ENCODE measurements around the gene TPST1. TPM values are rescaled to one million over a fixed set of nuclear protein-coding genes. Genes with fewer than 3 reads are reported as not detected.

Gene TPST1
- polyA plus RNA-seq, 1 donor (not counting 4 experiments of a cell fraction or from before 2014, with no cell fraction given) = 48.5 TPM

- Histone ChIP-seq H3K9me1 (ENCODE audit: control insufficient read depth, extremely low read depth, insufficient read depth, low read length) (no peaks in the 10 kb centered on the region), H3K4me1 (ENCODE audit: control insufficient read depth, extremely low read depth, insufficient read depth, low read length) (peaks cover 14% of the 10 kb centered on the region), H3K79me2 (ENCODE audit: control insufficient read depth, insufficient read depth, low read length) (peaks cover 7% of the 10 kb centered on the region), H3K9ac (ENCODE audit: control insufficient read depth, extremely low read depth, insufficient read depth, low read length) (no peak overlapping the region), H3K4me2 (ENCODE audit: control insufficient read depth, extremely low read depth, insufficient read depth, low read depth, low read length) (no peak overlapping the region), H3K27me3 (ENCODE audit: control insufficient read depth, extremely low read depth, insufficient read depth, low read length) (no peaks in the 10 kb centered on the region), H3K9me3 (ENCODE audit: control insufficient read depth, low read depth, low read length) (no peaks in the 10 kb centered on the region), H3K36me3 (ENCODE audit: control insufficient read depth in 2 of 2, extremely low read depth in 1 of 2, insufficient read depth in 2 of 2, low read length in 2 of 2) (peaks cover 0 to 2% of the 10 kb centered on the region in 2 experiments), H2AFZ (ENCODE audit: control insufficient read depth, low read length) (no peak overlapping the region), H4K20me1 (ENCODE audit: control insufficient read depth, extremely low read depth, insufficient read depth, low read length) (no peaks in the 10 kb centered on the region), H3K27ac (ENCODE audit: control insufficient read depth, insufficient read depth, low read length) (no peak overlapping the region), H3K4me3 (ENCODE audit: control insufficient read depth in 2 of 3, extremely low read depth in 1 of 3, insufficient read depth in 2 of 3, low read depth in 1 of 3, low read length in 3 of 3) (no peak overlapping the region)
- FAIRE-seq = no peak
- TF ChIP-seq EZH2 (IDR thresholded peaks at IDR 0.05; ENCODE audit: low read length) = no peak
- no peak for TF ChIP-seq CTCF (optimal IDR thresholded peaks at IDR 0.05 in 1 of 3, IDR thresholded peaks at IDR 0.05 in 1 of 3, conservative IDR thresholded peaks at IDR 0.05 in 1 of 3; ENCODE audit: extremely low read depth in 1 of 3, insufficient read depth in 2 of 3, low read length in 3 of 3)
- dilution Hi-C loops (cut with MboI; ENCODE audit: extremely low pct_ligation_motif_present, low sequenced_read_pairs) = no loop called here
- DNase-seq (ENCODE audit: low read depth, low spot score) = no peak
Observed at GRCh38 chr7:66246554-66247171, 41.5 kb downstream of the TPST1 start.

- dilution Hi-C loops (cut with MboI; ENCODE audit: extremely low pct_ligation_motif_present, low sequenced_read_pairs) = no loop called here
- Histone ChIP-seq H3K27me3 (ENCODE audit: control insufficient read depth, extremely low read depth, insufficient read depth, low read length) (no peaks in the 10 kb centered on the region), H3K36me3 (ENCODE audit: control insufficient read depth in 2 of 2, extremely low read depth in 1 of 2, insufficient read depth in 2 of 2, low read length in 2 of 2) (peaks cover 0 to 2% of the 10 kb centered on the region in 2 experiments), H3K27ac (ENCODE audit: control insufficient read depth, insufficient read depth, low read length) (no peak overlapping the region), H3K9me1 (ENCODE audit: control insufficient read depth, extremely low read depth, insufficient read depth, low read length) (no peaks in the 10 kb centered on the region), H4K20me1 (ENCODE audit: control insufficient read depth, extremely low read depth, insufficient read depth, low read length) (no peaks in the 10 kb centered on the region), H3K4me1 (ENCODE audit: control insufficient read depth, extremely low read depth, insufficient read depth, low read length) (peaks cover 14% of the 10 kb centered on the region), H3K9ac (ENCODE audit: control insufficient read depth, extremely low read depth, insufficient read depth, low read length) (no peak overlapping the region), H3K4me3 (ENCODE audit: control insufficient read depth in 2 of 3, extremely low read depth in 1 of 3, insufficient read depth in 2 of 3, low read depth in 1 of 3, low read length in 3 of 3) (no peak overlapping the region), H3K79me2 (ENCODE audit: control insufficient read depth, insufficient read depth, low read length) (peaks cover 7% of the 10 kb centered on the region), H2AFZ (ENCODE audit: control insufficient read depth, low read length) (no peak overlapping the region), H3K9me3 (ENCODE audit: control insufficient read depth, low read depth, low read length) (no peaks in the 10 kb centered on the region), H3K4me2 (ENCODE audit: control insufficient read depth, extremely low read depth, insufficient read depth, low read depth, low read length) (no peak overlapping the region)
- FAIRE-seq (no peak), DNase-seq (ENCODE audit: low read depth, low spot score) (no peak)
- TF ChIP-seq CTCF (optimal IDR thresholded peaks at IDR 0.05 in 1 of 3, IDR thresholded peaks at IDR 0.05 in 1 of 3, conservative IDR thresholded peaks at IDR 0.05 in 1 of 3; ENCODE audit: extremely low read depth in 1 of 3, insufficient read depth in 2 of 3, low read length in 3 of 3) (no peak), EZH2 (IDR thresholded peaks at IDR 0.05; ENCODE audit: low read length) (no peak)
Observed at GRCh38 chr7:66247380-66248078, 42.4 kb downstream of the TPST1 start.

Data from keratinocyte (primary cell).